Endothelial cell of umbilical vein (primary cell): ENCODE data around the gene MUC5AC. TPM values are rescaled to one million over a fixed set of nuclear protein-coding genes. Genes with fewer than 3 reads are reported as not detected.

Experiments
- BruUV-seq: library from RNA; stranded (reverse); fragments of 400-500 nt; replicated peaks from 2 replicates; lab custom pipeline; 2021; lab: Mats Ljungman, UMichigan
- CTCF ChIA-PET: fragments of 300-600, 350-600 bp; sonication (Branson Sonifier 250); formaldehyde crosslinking; loops from one replicate; lab custom pipeline; 2021; ENCODE audit warnings: antibody characterized with exemption, inconsistent platforms; lab: Charles Lee
- POLR2A ChIA-PET: fragments of 300-600, 350-600 bp; sonication (Branson Sonifier 250); formaldehyde crosslinking; loops from one replicate; lab custom pipeline; 2021; ENCODE audit warnings: antibody characterized with exemption, inconsistent platforms; lab: Charles Lee
- DNase-seq: peaks from one replicate; pipeline ENCODE4 v3.0.0-alpha.2; 2011; ENCODE audit warnings: low read depth, low spot score
- FAIRE-seq: peaks from 2 replicates; lab custom pipeline; 2011; peaks lifted over from hg19 to GRCh38; lab: Jason Lieb, UNC
- H2AFZ ChIP-seq: 2 replicates; pipeline ENCODE4 v1.6.0; 2012; ENCODE audit warnings: low read depth, low read length, control low read depth, inconsistent platforms
- H3K27ac ChIP-seq: 2 replicates; pipeline ENCODE4 v1.5.1; 2011; ENCODE audit warnings: low read depth, mild to moderate bottlenecking, control low read depth, low read length, moderate library complexity; ENCODE audit not compliant: insufficient read depth
- H3K27me3 ChIP-seq, 2 experiments: 2 replicates each; pipeline versions ENCODE4 v1.6.0 to v1.6.1; 2011; ENCODE audit warnings: low read length in 2 of 2, mixed read lengths in 1 of 2; ENCODE audit not compliant: control insufficient read depth in 2 of 2, insufficient read depth in 2 of 2
- H3K36me3 ChIP-seq, 2 experiments: 2 replicates in 1 of 2; 3 replicates in 1 of 2; pipeline ENCODE4 v1.5.1; 2011; ENCODE audit warnings: low read length in 2 of 2, mild to moderate bottlenecking in 1 of 2, moderate library complexity in 1 of 2; ENCODE audit not compliant: control insufficient read depth in 2 of 2, insufficient read depth in 2 of 2; ENCODE audit errors: extremely low read depth in 1 of 2
- H3K4me1 ChIP-seq: 3 replicates; pipeline ENCODE4 v1.5.1; 2011; ENCODE audit warnings: mild to moderate bottlenecking, low read length; ENCODE audit not compliant: control insufficient read depth, insufficient read depth; ENCODE audit errors: extremely low read depth
- H3K4me2 ChIP-seq: 2 replicates; pipeline ENCODE4 v1.6.1; 2011; ENCODE audit warnings: low read length, control low read depth, mixed read lengths; ENCODE audit not compliant: insufficient read depth
- H3K4me3 ChIP-seq, 3 experiments: fragments of 200-600 bp in 1 of 3; sonication (generic), shearing (Covaris generic) in 1 of 3; replicated peaks in 1 of 3; 2 replicates each; pipeline ENCODE4 v1.5.1; 2011 to 2016; ENCODE audit warnings: control low read depth in 3 of 3, low read length in 3 of 3, mild to moderate bottlenecking in 2 of 3, inconsistent platforms in 1 of 3, low read depth in 1 of 3, moderate library complexity in 1 of 3; ENCODE audit not compliant: insufficient read depth in 1 of 3
- H3K79me2 ChIP-seq: 2 replicates; pipeline ENCODE4 v1.6.0; 2012; ENCODE audit warnings: low read length, inconsistent platforms; ENCODE audit not compliant: control insufficient read depth, insufficient read depth
- H3K9ac ChIP-seq: replicated peaks from 2 replicates; pipeline ENCODE3; 2011; ENCODE audit warnings: low read length, control low read depth; ENCODE audit not compliant: insufficient read depth; ENCODE audit errors: extremely low read depth
- H3K9me1 ChIP-seq: replicated peaks from 3 replicates; pipeline ENCODE4 v1.6.0; 2011; ENCODE audit warnings: mild to moderate bottlenecking, low read length; ENCODE audit not compliant: control insufficient read depth, insufficient read depth; ENCODE audit errors: extremely low read depth
- H3K9me3 ChIP-seq: replicated peaks from 2 replicates; pipeline ENCODE4 v1.5.1; 2012; ENCODE audit warnings: low read length, inconsistent platforms; ENCODE audit not compliant: control insufficient read depth, insufficient read depth
- H4K20me1 ChIP-seq: replicated peaks from 2 replicates; pipeline ENCODE3; 2011; ENCODE audit warnings: mild to moderate bottlenecking, low read length; ENCODE audit not compliant: control insufficient read depth, insufficient read depth; ENCODE audit errors: extremely low read depth
- CTCF ChIP-seq, 2 donors: IDR thresholded peaks; 1 replicate in 1 of 2; 2 replicates in 1 of 2; pipeline ENCODE4 v1.5.1; 2011; ENCODE audit warnings: low read length in 2 of 2, mild to moderate bottlenecking in 2 of 2, moderate library complexity in 2 of 2, control low read depth in 1 of 2, inconsistent platforms in 1 of 2, low read depth in 1 of 2; ENCODE audit not compliant: insufficient read depth in 1 of 2; ENCODE audit errors: extremely low read depth in 1 of 2
- EZH2 ChIP-seq: IDR thresholded peaks from 2 replicates; pipeline ENCODE4 v1.6.1; 2012; ENCODE audit warnings: borderline replicate concordance, low read depth, mild to moderate bottlenecking, moderate library complexity, low read length, inconsistent platforms; ENCODE audit not compliant: severe bottlenecking
- FOS ChIP-seq: IDR thresholded peaks from 2 replicates; pipeline ENCODE4 v1.6.1; 2011; ENCODE audit warnings: mild to moderate bottlenecking, low read length, moderate library complexity, borderline replicate concordance; ENCODE audit not compliant: insufficient read depth
- GATA2 ChIP-seq: IDR thresholded peaks from 2 replicates; pipeline ENCODE4 v1.7.0; 2011; ENCODE audit warnings: low read depth, mild to moderate bottlenecking, moderate library complexity, mixed read lengths, low read length; ENCODE audit not compliant: insufficient read length, insufficient read depth
- JUN ChIP-seq: IDR thresholded peaks from 2 replicates; pipeline ENCODE4 v1.6.1; 2011; ENCODE audit warnings: borderline replicate concordance, low read depth; ENCODE audit not compliant: insufficient read length, insufficient read depth
- MAX ChIP-seq: IDR thresholded peaks from 2 replicates; pipeline ENCODE4 v1.6.1; 2011; ENCODE audit not compliant: insufficient read depth, insufficient read length
- POLR2A ChIP-seq: IDR thresholded peaks from 2 replicates; pipeline ENCODE4 v1.6.1; 2012; ENCODE audit warnings: low read depth, mild to moderate bottlenecking, control low read depth, low read length
- dilution Hi-C: fragments of 300-500 bp; cut with MboI; formaldehyde crosslinking; loops from one replicate; pipeline ENCODE4 v1.15.0; 2019; ENCODE audit warnings: low sequenced_read_pairs; ENCODE audit not compliant: extremely low pct_ligation_motif_present
- intact Hi-C: fragments of 100-400 bp; cut with micrococcal nuclease; formaldehyde crosslinking; loops from one replicate; pipeline ENCODE4 v1.10.0; 2022
- polyA plus RNA-seq, 4 experiments: library from polyadenylated mRNA; depleted of rRNA in 3 of 4; stranded (reverse) in 3 of 4; unstranded in 1 of 4; fragments of >200 nt; gene quantifications; 2 replicates each; pipeline versions ENCODE4 v1.2.1 to v1.2.3, GENCODE V29; 2011 to 2012; ENCODE audit warnings: missing spikeins in 1 of 4
- total RNA-seq: library from RNA; stranded (reverse); gene quantifications from 2 replicates; pipeline ENCODE4 v1.2.3, GENCODE V29; 2021

The MUC5AC gene
- total and polyA plus RNA-seq, 2 donors (not counting 3 experiments of a cell fraction or from before 2014, with no cell fraction given) = not detected

GRCh38 chr11:1220941-1221721 lies 63.4 kb downstream of the MUC5AC start:
- no peaks in the 10 kb centered on the region for H3K36me3 ChIP-seq
- H3K9me1 ChIP-seq = no peaks in the 10 kb centered on the region
- DNase-seq (no peak), FAIRE-seq (no peak)
- H3K9ac ChIP-seq = no peak overlapping the region
- H3K27ac ChIP-seq = no peak overlapping the region
- TF ChIP-seq JUN (no peak), GATA2 (no peak), CTCF (IDR thresholded peaks at IDR 0.05; ENCODE audit: extremely low read depth in 1 of 2, insufficient read depth in 1 of 2, low read depth in 1 of 2, low read length in 2 of 2) (no peak), MAX (no peak), POLR2A (no peak), FOS (no peak), EZH2 (no peak)
- no peaks in the 10 kb centered on the region for H3K4me1 ChIP-seq
- H3K79me2 ChIP-seq = no peaks in the 10 kb centered on the region
- intact Hi-C loops = no loop called here
- ChIA-PET CTCF (interaction anchor here (1.4 kb wide), 1 partner anchor 12 kb away, joined by 5 read pairs; no protein-coding TSS in a partner anchor), POLR2A (no interaction called here)
- H2AFZ ChIP-seq = no peak overlapping the region
- no peak overlapping the region for H3K4me2 ChIP-seq
- no TSS peak for BruUV-seq
- no peaks in the 10 kb centered on the region for H3K9me3 ChIP-seq
- dilution Hi-C loops = no loop called here
- no peaks in the 10 kb centered on the region for H3K27me3 ChIP-seq
- H3K4me3 ChIP-seq = no peak overlapping the region
- H4K20me1 ChIP-seq = no peaks in the 10 kb centered on the region
